ACC112 (cell line): ENCODE data around the gene FAM227A.
"Not testable (repeated sequence)": the region's sequence is repeated elsewhere in the genome, so short reads cannot be mapped to it uniquely, and the experiment has no call there.

Experiments used
- H2AFZ ChIP-seq: fragments of 200-600 bp; sonication (generic); one replicate; pipeline ENCODE4 v1.6.0; 2017; ENCODE audit warnings: antibody characterized with exemption, low read length; ENCODE audit not compliant: unreplicated experiment
- H3K27ac ChIP-seq: fragments of 200-600 bp; sonication (generic); 2 replicates; pipeline ENCODE4 v1.5.1; 2014; ENCODE audit warnings: low read depth, mild to moderate bottlenecking, antibody characterized with exemption, low read length, moderate library complexity
- H3K27me3 ChIP-seq: fragments of 200-600 bp; sonication (generic); 2 replicates; pipeline ENCODE4 v1.6.1; 2014; ENCODE audit warnings: mild to moderate bottlenecking, antibody characterized with exemption, low read length, moderate library complexity, mixed read lengths; ENCODE audit not compliant: insufficient read depth
- H3K36me3 ChIP-seq: fragments of 200-600 bp; sonication (generic); 2 replicates; pipeline ENCODE4 v1.6.1; 2016; ENCODE audit warnings: mild to moderate bottlenecking, antibody characterized with exemption, low read length, moderate library complexity, mixed read lengths; ENCODE audit not compliant: insufficient read depth
- H3K4me1 ChIP-seq: fragments of 200-600 bp; sonication (generic); one replicate; pipeline ENCODE4 v1.6.1; 2016; ENCODE audit warnings: low read length, mixed read lengths; ENCODE audit not compliant: insufficient read depth, unreplicated experiment, control insufficient read depth
- H3K4me3 ChIP-seq: fragments of 200-600 bp; sonication (generic); 2 replicates; pipeline ENCODE4 v1.5.1; 2014; ENCODE audit warnings: mild to moderate bottlenecking, low read depth, low read length
- H3K79me2 ChIP-seq: fragments of 200-600 bp; sonication (generic); one replicate; pipeline ENCODE4 v1.6.0; 2016; ENCODE audit warnings: low read length; ENCODE audit not compliant: control insufficient read depth, unreplicated experiment, insufficient read depth

Gene FAM227A

GRCh38 chr22:38608992-38609750 is 47.0 kb downstream of the FAM227A start:
- no peak overlapping the region for H3K27ac ChIP-seq
- no peak overlapping the region for H3K4me3 ChIP-seq
- H2AFZ ChIP-seq: no peak overlapping the region
- H3K4me1 ChIP-seq: peaks cover 10% of the 10 kb centered on the region
- H3K36me3 ChIP-seq: no peaks in the 10 kb centered on the region
- no peaks in the 10 kb centered on the region for H3K79me2 ChIP-seq
- no peaks in the 10 kb centered on the region for H3K27me3 ChIP-seq

GRCh38 chr22:38607680-38608079 is 48.5 kb downstream of the FAM227A start:
- Histone ChIP-seq H3K27ac (no peak overlapping the region), H2AFZ (no peak overlapping the region)

GRCh38 chr22:38602166-38602565 is 54.0 kb downstream of the FAM227A start:
- no peak overlapping the region for H3K4me3 ChIP-seq
- peaks cover 10% of the 10 kb centered on the region for H3K4me1 ChIP-seq
- no peak overlapping the region for H3K27ac ChIP-seq
- no peak overlapping the region for H2AFZ ChIP-seq
- H3K79me2 ChIP-seq: no peaks in the 10 kb centered on the region
- no peaks in the 10 kb centered on the region for H3K27me3 ChIP-seq
- H3K36me3 ChIP-seq: no peaks in the 10 kb centered on the region

More at GRCh38 chr22:38607680-38608079, 48.5 kb downstream of the FAM227A start:
- H3K4me3 ChIP-seq: no peak overlapping the region
- H3K36me3 ChIP-seq: no peaks in the 10 kb centered on the region
- H3K27me3 ChIP-seq: no peaks in the 10 kb centered on the region
- H3K4me1 ChIP-seq: peaks cover 10% of the 10 kb centered on the region
- no peaks in the 10 kb centered on the region for H3K79me2 ChIP-seq

- Histone ChIP-seq H3K79me2 (no peaks in the 10 kb centered on the region), H3K4me3 (no peak overlapping the region), H3K36me3 (no peaks in the 10 kb centered on the region), H3K4me1 (peaks cover 5% of the 10 kb centered on the region), H2AFZ (no peak overlapping the region), H3K27me3 (no peaks in the 10 kb centered on the region), H3K27ac (no peak overlapping the region)
These were observed 54.9 kb downstream of the FAM227A start for GRCh38 chr22:38601221-38601764.

- Histone ChIP-seq H3K36me3 (no peaks in the 10 kb centered on the region), H3K79me2 (no peaks in the 10 kb centered on the region), H3K27ac (no peak overlapping the region), H3K4me3 (no peak overlapping the region), H3K27me3 (no peaks in the 10 kb centered on the region), H2AFZ (no peak overlapping the region), H3K4me1 (no peaks in the 10 kb centered on the region)
These were observed 56.7 kb downstream of the FAM227A start for GRCh38 chr22:38599466-38599865.

- H3K4me3 ChIP-seq, H2AFZ ChIP-seq, H3K79me2 ChIP-seq, H3K4me1 ChIP-seq, H3K27me3 ChIP-seq, H3K27ac ChIP-seq, H3K36me3 ChIP-seq: not testable (repeated sequence)
These were observed 73.3 kb downstream of the FAM227A start for GRCh38 chr22:38582923-38583322.

- H3K4me1 ChIP-seq: no peaks in the 10 kb centered on the region
- H3K4me3 ChIP-seq: no peak overlapping the region
- no peaks in the 10 kb centered on the region for H3K79me2 ChIP-seq
- no peaks in the 10 kb centered on the region for H3K36me3 ChIP-seq
- H2AFZ ChIP-seq: no peak overlapping the region
- H3K27ac ChIP-seq: no peak overlapping the region
- no peaks in the 10 kb centered on the region for H3K27me3 ChIP-seq
These were observed 77.7 kb downstream of the FAM227A start for GRCh38 chr22:38578505-38578904.

- no peaks in the 10 kb centered on the region for H3K27me3 ChIP-seq
- no peaks in the 10 kb centered on the region for H3K36me3 ChIP-seq
- no peak overlapping the region for H3K27ac ChIP-seq
- H3K79me2 ChIP-seq: no peaks in the 10 kb centered on the region
- peaks cover 11% of the 10 kb centered on the region for H3K4me1 ChIP-seq
- no peak overlapping the region for H2AFZ ChIP-seq
- H3K4me3 ChIP-seq: no peak overlapping the region
These were observed 84.1 kb downstream of the FAM227A start for GRCh38 chr22:38572065-38572464.

GRCh38 chr22:38570779-38571364 is 85.3 kb downstream of the FAM227A start:
- Histone ChIP-seq H3K27me3 (no peaks in the 10 kb centered on the region), H2AFZ (peak overlapping the region; percentile 93), H3K4me3 (peak overlapping the region; percentile 88), H3K79me2 (no peaks in the 10 kb centered on the region), H3K27ac (peak overlapping the region; percentile 47), H3K36me3 (no peaks in the 10 kb centered on the region), H3K4me1 (peaks cover 11% of the 10 kb centered on the region)

GRCh38 chr22:38569972-38570778 is 86.0 kb downstream of the FAM227A start, which contains the start of gene DMC1:
DMC1 (minus strand) TSS chr22:38570183; CDS start chr22:38568256, 1,927 bp downstream.
- H3K27ac ChIP-seq: peak within 1 kb of the TSS; percentile 47
- peak within 1 kb of the TSS; percentile 94 for H2AFZ ChIP-seq
- H3K36me3 ChIP-seq: no peaks in the 10 kb centered on the region
- peaks cover 11% of the 10 kb centered on the region for H3K4me1 ChIP-seq
- peak within 1 kb of the TSS; percentile 88 for H3K4me3 ChIP-seq
- H3K27me3 ChIP-seq: no peaks in the 10 kb centered on the region
- no peaks in the 10 kb centered on the region for H3K79me2 ChIP-seq
